HepG2 (cell line): ENCODE data around the gene SYCP2. TPM values are rescaled to one million over a fixed set of nuclear protein-coding genes. Genes with fewer than 3 reads are reported as not detected.

ENCODE experiments used
- ATAC-seq: fragments of 200-7000 bp; cut with Tn5 transposase; 3 replicates; pipeline ENCODE4 v1.9.1; 2020; ENCODE audit warnings: mild to moderate bottlenecking, moderate library complexity
- BruUV-seq: library from RNA; stranded (reverse); fragments of 400-500 nt; replicated peaks from 2 replicates; lab custom pipeline; 2021; lab: Mats Ljungman, UMichigan
- CTCF ChIA-PET: fragments of 300-600 bp; formaldehyde crosslinking; extraction: SDS; loops from one replicate; lab custom pipeline; 2021; ENCODE audit warnings: low total read pairs, inconsistent platforms, low intra/inter-chr PET ratio; lab: Yijun Ruan, JAX
- POLR2A ChIA-PET: fragments of 350-600 bp; sonication (Branson Sonifier 250); formaldehyde crosslinking; loops from one replicate; lab custom pipeline; 2020; ENCODE audit warnings: antibody characterized with exemption, inconsistent platforms; lab: Yijun Ruan, JAX
- DNase-seq: peaks from one replicate; pipeline ENCODE4 v3.0.0-alpha.2; 2015; ENCODE audit warnings: low spot score
- FAIRE-seq: peaks from 3 replicates; lab custom pipeline; 2011; peaks lifted over from hg19 to GRCh38; lab: Jason Lieb, UNC
- H2AFZ ChIP-seq: one replicate; pipeline ENCODE4 v1.6.1; 2011; ENCODE audit warnings: low read length, inconsistent platforms
- H3K27ac ChIP-seq: fragments of 300-600 bp; 3 replicates; pipeline ENCODE4 v1.8.0; 2011; ENCODE audit warnings: mixed run types, mild to moderate bottlenecking, mixed read lengths, low read length, inconsistent platforms; ENCODE audit not compliant: insufficient read depth; ENCODE audit errors: extremely low read length
- H3K27me3 ChIP-seq, 2 experiments: fragments of 200-600 bp in 1 of 2; 2 replicates in 1 of 2; 3 replicates in 1 of 2; pipeline versions ENCODE4 v1.6.0 to v1.8.0; 2011; ENCODE audit warnings: low read length in 2 of 2, mild to moderate bottlenecking in 2 of 2, moderate library complexity in 2 of 2, inconsistent platforms in 1 of 2; ENCODE audit not compliant: insufficient read depth in 2 of 2, control insufficient read depth in 1 of 2
- H3K36me3 ChIP-seq, 2 experiments: fragments of 200-600 bp in 1 of 2; replicated peaks in 1 of 2; 2 replicates in 1 of 2; 3 replicates in 1 of 2; pipeline versions ENCODE4 v1.5.1 to v1.8.0; 2011; ENCODE audit warnings: low read length in 2 of 2, inconsistent platforms in 1 of 2; ENCODE audit not compliant: insufficient read depth in 2 of 2, control insufficient read depth in 1 of 2
- H3K4me1 ChIP-seq: 2 replicates; pipeline ENCODE4 v1.5.1; 2012; ENCODE audit warnings: low read length, inconsistent platforms; ENCODE audit not compliant: insufficient read depth
- H3K4me2 ChIP-seq: 2 replicates; pipeline ENCODE4 v1.6.0; 2011; ENCODE audit warnings: low read depth, low read length, inconsistent platforms
- H3K4me3 ChIP-seq, 3 experiments: fragments of 200-600 bp in 1 of 3; sonication (generic), shearing (Covaris generic) in 1 of 3; replicated peaks in 1 of 3; 2 replicates each; pipeline ENCODE4 v1.5.1; 2011 to 2016; ENCODE audit warnings: low read length in 3 of 3, inconsistent platforms in 2 of 3, low read depth in 2 of 3, mild to moderate bottlenecking in 2 of 3, control low read depth in 1 of 3, mixed read lengths in 1 of 3; ENCODE audit not compliant: insufficient read depth in 1 of 3
- H3K79me2 ChIP-seq: one replicate; pipeline ENCODE4 v1.6.1; 2011; ENCODE audit warnings: low read length, inconsistent platforms; ENCODE audit not compliant: insufficient read depth
- H3K9ac ChIP-seq: 2 replicates; pipeline ENCODE4 v1.6.0; 2011; ENCODE audit warnings: mild to moderate bottlenecking, low read depth, low read length, inconsistent platforms; ENCODE audit not compliant: insufficient read depth
- H3K9me3 ChIP-seq: 2 replicates; pipeline ENCODE4 v1.5.1; 2012; ENCODE audit warnings: mild to moderate bottlenecking, low read length
- H4K20me1 ChIP-seq: 2 replicates; pipeline ENCODE4 v1.6.0; 2011; ENCODE audit warnings: inconsistent platforms, mild to moderate bottlenecking, low read length, moderate library complexity; ENCODE audit not compliant: insufficient read depth
- AKAP8 ChIP-seq: sonication (generic); formaldehyde crosslinking; IDR thresholded peaks from 2 replicates; pipeline ENCODE4 v1.5.1; 2020; ENCODE audit warnings: mild to moderate bottlenecking, missing genetic modification reagents
- DNMT1 ChIP-seq: sonication (generic); formaldehyde crosslinking; IDR thresholded peaks from 2 replicates; pipeline ENCODE4 v1.5.1; 2020; ENCODE audit warnings: mild to moderate bottlenecking, missing genetic modification reagents
- FOSL1 ChIP-seq: sonication (generic); formaldehyde crosslinking; IDR thresholded peaks from 2 replicates; pipeline ENCODE4 v1.9.0; 2021; ENCODE audit warnings: missing genetic modification reagents, borderline replicate concordance
- FOXA3 ChIP-seq: IDR thresholded peaks from 2 replicates; pipeline ENCODE4 v1.6.1; 2016; ENCODE audit warnings: missing genetic modification reagents, missing compliant biosample characterization
- GLMP ChIP-seq: sonication (generic); formaldehyde crosslinking; IDR thresholded peaks from 2 replicates; pipeline ENCODE4 v1.9.0; 2021; ENCODE audit warnings: missing genetic modification reagents, mild to moderate bottlenecking, borderline replicate concordance
- GPN1 ChIP-seq: sonication (generic); formaldehyde crosslinking; IDR thresholded peaks from 2 replicates; pipeline ENCODE4 v1.5.1; 2020; ENCODE audit warnings: missing genetic modification reagents, borderline replicate concordance
- HES4 ChIP-seq: sonication (generic); formaldehyde crosslinking; IDR thresholded peaks from 2 replicates; pipeline ENCODE4 v1.9.0; 2021; ENCODE audit warnings: mild to moderate bottlenecking, missing genetic modification reagents, borderline replicate concordance
- MLX ChIP-seq: IDR thresholded peaks from 2 replicates; pipeline ENCODE4 v1.6.1; 2016
- NCOA1 ChIP-seq: sonication (generic); formaldehyde crosslinking; IDR thresholded peaks from 2 replicates; pipeline ENCODE4 v1.9.0; 2021; ENCODE audit warnings: missing genetic modification reagents
- NKX3-1 ChIP-seq: sonication (generic); formaldehyde crosslinking; IDR thresholded peaks from 2 replicates; pipeline ENCODE4 v1.5.0; 2020; ENCODE audit warnings: missing genetic modification reagents
- SUZ12 ChIP-seq: fragments of 150-350 bp; IDR thresholded peaks from 2 replicates; pipeline ENCODE4 v1.6.1; 2014; ENCODE audit warnings: low read depth, low read length
- ZFP90 ChIP-seq: sonication (generic); formaldehyde crosslinking; IDR thresholded peaks from 2 replicates; pipeline ENCODE4 v1.8.0; 2022; ENCODE audit warnings: missing genetic modification reagents, mild to moderate bottlenecking, inconsistent platforms, borderline replicate concordance
- ZNF256 ChIP-seq: sonication (generic); formaldehyde crosslinking; conservative IDR thresholded peaks from 2 replicates; pipeline ENCODE4 v1.4.0; 2020; ENCODE audit warnings: missing genetic modification reagents
- ZNF280B ChIP-seq: sonication (generic); formaldehyde crosslinking; IDR thresholded peaks from 2 replicates; pipeline ENCODE4 v1.5.0; 2020; ENCODE audit warnings: missing genetic modification reagents, mild to moderate bottlenecking, borderline replicate concordance
- ZNF567 ChIP-seq: sonication (generic); formaldehyde crosslinking; IDR thresholded peaks from 2 replicates; pipeline ENCODE4 v1.8.1; 2023; ENCODE audit warnings: mild to moderate bottlenecking, missing genetic modification reagents, borderline replicate concordance
- ZNF670 ChIP-seq: sonication (generic); formaldehyde crosslinking; IDR thresholded peaks from 2 replicates; pipeline ENCODE4 v1.8.0; 2022; ENCODE audit warnings: mild to moderate bottlenecking, missing genetic modification reagents, borderline replicate concordance
- WGBS: methylation state at CpG from one replicate; pipeline ENCODE4 v1.1.6; 2017; ENCODE audit warnings: low lambda C conversion rate; 5-methylcytosine and 5-hydroxymethylcytosine counted together
- in situ Hi-C: cut with HindIII; loops from 2 replicates; pipeline ENCODE4 v1.10.0; 2017; ENCODE audit warnings: low pct_unique_long_range_greater_than_20kb; ENCODE audit not compliant: extremely low pct_ligation_motif_present
- intact Hi-C: fragments of 100-400 bp; cut with micrococcal nuclease; formaldehyde crosslinking; loops from one replicate; pipeline ENCODE4 v1.10.0; 2022; ENCODE audit not compliant: unreplicated experiment
- polyA plus RNA-seq, 8 experiments: library from polyadenylated mRNA; depleted of rRNA in 3 of 8; stranded (reverse) in 7 of 8; unstranded in 1 of 8; fragments of >200 nt; fragmentation: Illumina TruSeq in 4 of 8; extraction: Trizol in 4 of 8; gene quantifications; 2 replicates each; pipeline versions ENCODE4 v1.2.1 to v1.2.3, GENCODE V29; 2011 to 2016; ENCODE audit warnings: low read depth in 4 of 8, missing spikeins in 1 of 8, mixed read lengths in 1 of 8; ENCODE audit not compliant: insufficient read depth in 1 of 8
- total RNA-seq, 5 experiments: library from RNA; depleted of rRNA; stranded (reverse); fragments of >200 nt; fragmentation: Illumina TruSeq; extraction: Trizol; gene quantifications; 2 replicates each; pipeline ENCODE4 v1.2.3, GENCODE V29; 2016; ENCODE audit warnings: low read depth in 1 of 5
- TF ChIP-seq, protein P1 (sequence below): sonication (generic); formaldehyde crosslinking; IDR thresholded peaks from 2 replicates; pipeline ENCODE4 v1.5.1; 2020; ENCODE audit warnings: missing genetic modification reagents, mild to moderate bottlenecking, borderline replicate concordance
- TF ChIP-seq, protein P2 (sequence below): IDR thresholded peaks from 2 replicates; pipeline ENCODE4 v1.6.1; 2016; ENCODE audit warnings: mild to moderate bottlenecking

The SYCP2 gene
- total and polyA plus RNA-seq, 2 of the 13 experiments (the other 11 are each of a cell fraction or from before 2014, with no cell fraction given), result 0.07 to 0.24 TPM

DNA sequence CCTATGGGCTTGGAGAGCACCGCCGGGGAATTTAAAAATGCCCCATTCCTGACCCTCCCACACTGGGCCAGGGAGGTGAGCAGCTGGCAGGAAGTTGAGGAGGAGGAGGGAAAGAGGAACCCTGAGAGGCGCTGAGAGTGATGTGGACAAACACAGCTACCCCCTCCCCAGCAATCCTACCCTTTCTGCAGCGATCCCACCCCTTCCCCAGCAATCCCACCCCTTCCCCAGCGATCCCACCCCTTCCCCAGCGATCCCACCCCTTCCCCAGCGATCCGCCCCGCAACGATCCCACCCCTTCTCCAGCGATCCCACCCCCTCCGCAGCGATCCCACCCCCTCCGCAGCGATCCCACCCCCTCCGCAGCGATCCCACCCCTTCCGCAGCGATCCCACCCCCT lies 111.6 kb downstream of the SYCP2 start:
- Histone ChIP-seq H3K4me2 (no peak overlapping the region), H3K9me3 (no peaks in the 10 kb centered on the region), H3K79me2 (no peaks in the 10 kb centered on the region), H3K4me3 (no peak overlapping the region), H3K27me3 (peaks cover 2 to 42% of the 10 kb centered on the region in 2 experiments; a peak in 3 of 5 replicates), H4K20me1 (no peaks in the 10 kb centered on the region), H3K9ac (no peak overlapping the region), H3K4me1 (no peaks in the 10 kb centered on the region), H2AFZ (no peak overlapping the region), H3K36me3 (no peaks in the 10 kb centered on the region), H3K27ac (no peak overlapping the region)
- CTCF ChIA-PET, result no interaction called here
- no peak for DNase-seq
- in situ Hi-C loops, result no loop called here
- no TSS peak for BruUV-seq
- ATAC-seq, result no peak
- POLR2A ChIA-PET, result no interaction called here
- FAIRE-seq, result no peak
- intact Hi-C loops, result no loop called here
- 47% methylated on average over 19 of the region's 19 CpGs for WGBS
- TF ChIP-seq ZFP90 (CRISPR knock-in tag), result no peak
- no peak for TF ChIP-seq NKX3-1
- TF ChIP-seq ZNF567 (CRISPR knock-in tag), result no peak
- no peak for TF ChIP-seq MLX (CRISPR knock-in tag)
- no peak for TF ChIP-seq NCOA1
- TF ChIP-seq, protein P1, sequence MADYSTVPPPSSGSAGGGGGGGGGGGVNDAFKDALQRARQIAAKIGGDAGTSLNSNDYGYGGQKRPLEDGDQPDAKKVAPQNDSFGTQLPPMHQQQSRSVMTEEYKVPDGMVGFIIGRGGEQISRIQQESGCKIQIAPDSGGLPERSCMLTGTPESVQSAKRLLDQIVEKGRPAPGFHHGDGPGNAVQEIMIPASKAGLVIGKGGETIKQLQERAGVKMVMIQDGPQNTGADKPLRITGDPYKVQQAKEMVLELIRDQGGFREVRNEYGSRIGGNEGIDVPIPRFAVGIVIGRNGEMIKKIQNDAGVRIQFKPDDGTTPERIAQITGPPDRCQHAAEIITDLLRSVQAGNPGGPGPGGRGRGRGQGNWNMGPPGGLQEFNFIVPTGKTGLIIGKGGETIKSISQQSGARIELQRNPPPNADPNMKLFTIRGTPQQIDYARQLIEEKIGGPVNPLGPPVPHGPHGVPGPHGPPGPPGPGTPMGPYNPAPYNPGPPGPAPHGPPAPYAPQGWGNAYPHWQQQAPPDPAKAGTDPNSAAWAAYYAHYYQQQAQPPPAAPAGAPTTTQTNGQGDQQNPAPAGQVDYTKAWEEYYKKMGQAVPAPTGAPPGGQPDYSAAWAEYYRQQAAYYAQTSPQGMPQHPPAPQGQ (CRISPR knock-in tag), result no peak
- no peak for TF ChIP-seq ZNF670
- no peak for TF ChIP-seq FOXA3 (CRISPR knock-in tag)
- no peak for TF ChIP-seq DNMT1
- no peak for TF ChIP-seq AKAP8 (CRISPR knock-in tag)
- TF ChIP-seq, protein P2, sequence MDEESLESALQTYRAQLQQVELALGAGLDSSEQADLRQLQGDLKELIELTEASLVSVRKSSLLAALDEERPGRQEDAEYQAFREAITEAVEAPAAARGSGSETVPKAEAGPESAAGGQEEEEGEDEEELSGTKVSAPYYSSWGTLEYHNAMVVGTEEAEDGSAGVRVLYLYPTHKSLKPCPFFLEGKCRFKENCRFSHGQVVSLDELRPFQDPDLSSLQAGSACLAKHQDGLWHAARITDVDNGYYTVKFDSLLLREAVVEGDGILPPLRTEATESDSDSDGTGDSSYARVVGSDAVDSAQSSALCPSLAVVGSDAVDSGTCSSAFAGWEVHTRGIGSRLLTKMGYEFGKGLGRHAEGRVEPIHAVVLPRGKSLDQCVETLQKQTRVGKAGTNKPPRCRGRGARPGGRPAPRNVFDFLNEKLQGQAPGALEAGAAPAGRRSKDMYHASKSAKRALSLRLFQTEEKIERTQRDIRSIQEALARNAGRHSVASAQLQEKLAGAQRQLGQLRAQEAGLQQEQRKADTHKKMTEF (CRISPR knock-in tag), result no peak
- no peak for TF ChIP-seq HES4 (CRISPR knock-in tag)
- no peak for TF ChIP-seq SUZ12
- no peak for TF ChIP-seq GPN1
- TF ChIP-seq GLMP (CRISPR knock-in tag), result no peak
- no peak for TF ChIP-seq ZNF280B (CRISPR knock-in tag)
- TF ChIP-seq FOSL1 (CRISPR knock-in tag), result no peak
- TF ChIP-seq ZNF256 (CRISPR knock-in tag), result no peak
